ENCODE results near the gene PPP1R10.

The PPP1R10 gene

DNA sequence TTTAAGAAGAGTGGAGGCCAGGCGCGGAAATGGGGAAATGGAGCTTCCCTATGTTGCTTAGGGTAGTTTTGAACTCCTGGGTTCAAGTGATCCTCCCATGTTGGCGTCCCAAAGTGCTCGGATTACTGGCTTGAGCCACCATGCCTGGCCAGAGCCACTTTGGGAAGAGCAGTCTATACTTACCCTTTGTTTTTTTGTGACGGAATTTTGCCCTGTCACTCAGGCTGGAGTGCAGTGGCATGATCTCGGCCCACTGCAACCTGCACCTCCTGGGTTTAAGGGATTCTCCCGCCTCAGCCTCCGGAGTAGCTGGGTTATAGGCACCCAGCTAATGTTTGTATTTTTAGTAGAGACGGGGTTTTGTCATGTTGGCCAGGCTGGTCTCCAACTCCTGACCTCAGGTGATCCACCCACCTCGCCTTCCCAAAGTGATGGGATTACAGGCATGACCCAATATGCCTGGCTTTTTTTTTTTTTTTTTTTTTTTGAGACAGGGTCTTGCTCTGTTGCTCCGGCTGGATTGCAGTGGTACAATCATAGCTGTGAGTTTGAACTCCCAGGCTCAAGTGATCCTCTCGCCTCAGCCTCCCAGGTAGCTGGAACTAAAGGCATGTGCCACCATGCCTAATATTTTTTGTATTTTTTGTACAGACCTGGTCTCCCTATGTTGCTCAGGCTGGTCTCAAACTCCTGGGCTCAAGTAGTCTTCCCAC lies 18.0 kb downstream of the PPP1R10 start:
- DNase-seq (ENCODE audit: low spot score) = no peak

DNA sequence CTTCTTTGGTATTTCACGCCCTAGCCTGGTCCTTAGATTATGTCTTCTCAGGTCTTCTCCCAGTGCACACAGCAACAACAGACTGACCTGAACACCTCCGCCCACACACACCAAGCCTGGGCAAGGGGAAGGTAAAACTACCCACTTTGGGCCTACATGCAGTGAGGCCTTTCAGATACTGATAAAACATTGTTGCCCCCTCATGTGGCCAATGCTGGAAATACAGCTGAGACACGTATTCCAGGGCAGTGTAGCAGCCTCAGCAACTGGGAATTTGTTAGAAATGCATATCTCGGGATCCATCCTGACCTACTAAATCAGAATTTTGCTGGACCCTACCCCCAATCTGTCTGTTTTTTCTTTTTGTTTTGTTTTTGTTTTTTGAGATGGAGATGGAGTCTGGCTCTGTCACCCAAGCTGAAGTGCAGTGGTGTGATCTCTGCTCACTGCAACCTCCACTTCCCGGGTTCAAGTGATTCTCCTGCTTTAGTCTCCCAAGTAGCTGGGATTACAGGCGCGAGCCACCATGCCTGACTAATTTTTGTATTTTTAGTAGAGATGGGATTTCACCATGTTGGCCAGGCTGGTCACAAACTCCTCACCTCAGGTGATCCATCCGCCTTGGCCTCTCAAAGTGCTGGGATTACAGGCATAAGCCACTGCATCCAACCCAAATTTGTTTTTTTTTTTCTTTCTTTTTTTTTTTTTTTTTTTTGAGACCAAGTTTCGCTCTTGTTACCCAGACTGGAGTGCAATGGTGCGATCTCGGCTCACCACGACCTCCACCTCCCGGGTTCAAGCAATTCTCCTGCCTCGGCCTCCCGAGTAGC lies 19.5 kb downstream of the PPP1R10 start:
- DNase-seq (ENCODE audit: low spot score) = peak; percentile 84

DNA sequence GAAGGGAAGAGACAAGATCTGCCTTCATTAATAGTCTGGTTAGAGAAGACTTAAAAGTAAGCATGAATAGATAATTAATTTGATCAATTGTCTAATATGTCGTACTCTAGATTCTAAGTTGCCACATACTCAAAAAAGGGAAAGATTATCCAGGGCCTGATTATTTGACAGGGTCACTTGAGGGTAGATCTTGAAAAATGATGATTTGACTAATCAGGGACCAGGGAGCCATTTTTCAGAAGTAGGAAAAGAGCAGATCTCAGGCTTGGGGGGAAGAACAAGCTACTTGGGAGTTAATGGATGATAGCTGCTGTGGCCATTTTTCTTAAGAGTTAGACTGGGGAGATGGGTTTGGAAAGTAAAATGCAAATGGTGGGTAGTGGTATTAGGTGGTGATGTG lies 24.8 kb downstream of the PPP1R10 start:
- no peak for DNase-seq (ENCODE audit: low spot score)

DNA sequence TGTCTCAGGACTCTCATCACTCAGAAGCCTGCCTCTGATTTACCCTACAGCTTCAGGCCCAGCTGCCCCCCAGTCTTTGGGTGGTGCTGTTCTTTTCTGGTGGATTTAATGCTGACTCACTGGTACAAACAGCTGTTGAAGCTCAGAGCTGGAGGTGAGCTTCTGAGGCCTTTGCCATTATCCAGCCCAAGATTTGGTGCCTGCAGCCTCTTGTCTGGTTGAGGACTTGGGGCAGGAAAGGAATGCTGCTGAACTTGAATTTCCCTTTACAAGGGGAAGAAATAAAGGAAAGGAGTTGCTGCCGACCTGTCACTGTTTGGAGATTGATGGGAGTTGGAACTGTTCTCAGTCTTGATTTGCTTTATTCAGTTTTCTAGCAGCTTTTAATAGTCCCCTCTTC lies 26.0 kb downstream of the PPP1R10 start:
- peak; percentile 43 for DNase-seq (ENCODE audit: low spot score)

DNA sequence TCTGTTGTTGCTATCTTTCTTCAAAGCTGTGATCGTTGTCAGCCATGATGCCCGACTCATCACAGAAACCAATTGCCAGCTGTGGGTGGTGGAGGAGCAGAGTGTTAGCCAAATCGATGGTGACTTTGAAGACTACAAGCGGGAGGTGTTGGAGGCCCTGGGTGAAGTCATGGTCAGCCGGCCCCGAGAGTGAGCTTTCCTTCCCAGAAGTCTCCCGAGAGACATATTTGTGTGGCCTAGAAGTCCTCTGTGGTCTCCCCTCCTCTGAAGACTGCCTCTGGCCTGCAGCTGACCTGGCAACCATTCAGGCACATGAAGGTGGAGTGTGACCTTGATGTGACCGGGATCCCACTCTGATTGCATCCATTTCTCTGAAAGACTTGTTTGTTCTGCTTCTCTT lies 26.5 kb downstream of the PPP1R10 start:
- no peak for DNase-seq (ENCODE audit: low spot score)

DNA sequence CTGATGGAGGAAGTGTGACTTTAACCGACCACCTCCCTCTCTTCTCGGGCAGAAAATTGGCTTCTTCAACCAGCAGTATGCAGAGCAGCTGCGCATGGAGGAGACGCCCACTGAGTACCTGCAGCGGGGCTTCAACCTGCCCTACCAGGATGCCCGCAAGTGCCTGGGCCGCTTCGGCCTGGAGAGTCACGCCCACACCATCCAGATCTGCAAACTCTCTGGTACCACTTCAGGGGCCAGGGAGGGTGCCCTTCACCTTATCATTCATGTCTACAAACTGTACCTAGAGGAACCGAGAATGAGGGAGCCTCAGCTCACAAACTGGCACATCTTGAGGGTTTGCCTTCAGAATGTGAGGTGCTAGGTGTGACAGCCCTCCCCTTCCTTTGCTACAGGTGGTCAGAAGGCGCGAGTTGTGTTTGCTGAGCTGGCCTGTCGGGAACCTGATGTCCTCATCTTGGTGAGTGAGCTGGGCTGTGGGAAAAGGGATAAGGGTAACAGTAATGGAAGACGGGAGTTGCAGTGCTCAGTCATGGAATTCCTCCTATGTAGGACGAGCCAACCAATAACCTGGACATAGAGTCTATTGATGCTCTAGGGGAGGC lies 27.2 kb downstream of the PPP1R10 start:
- DNase-seq (ENCODE audit: low spot score) = no peak

DNA sequence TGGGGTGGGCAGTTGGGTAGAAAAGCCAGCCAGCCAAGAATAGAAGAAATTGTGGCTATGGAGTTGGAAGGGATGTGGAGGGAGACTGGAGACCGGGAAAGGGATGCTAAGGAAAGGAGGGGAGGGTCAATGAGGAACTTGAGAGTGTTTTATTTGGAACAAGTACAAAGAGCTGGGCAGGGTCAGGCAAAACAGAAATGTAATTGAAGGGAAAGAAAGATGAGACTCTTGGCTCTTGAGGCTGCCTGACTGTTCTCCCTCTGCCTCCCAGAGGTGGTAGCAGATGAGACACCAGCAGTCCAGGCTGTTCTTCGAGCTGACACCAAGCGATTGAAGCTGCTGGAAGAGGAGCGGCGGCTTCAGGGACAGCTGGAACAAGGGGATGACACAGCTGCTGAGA lies 33.1 kb downstream of the PPP1R10 start:
- DNase-seq (ENCODE audit: low spot score) = no peak

DNA sequence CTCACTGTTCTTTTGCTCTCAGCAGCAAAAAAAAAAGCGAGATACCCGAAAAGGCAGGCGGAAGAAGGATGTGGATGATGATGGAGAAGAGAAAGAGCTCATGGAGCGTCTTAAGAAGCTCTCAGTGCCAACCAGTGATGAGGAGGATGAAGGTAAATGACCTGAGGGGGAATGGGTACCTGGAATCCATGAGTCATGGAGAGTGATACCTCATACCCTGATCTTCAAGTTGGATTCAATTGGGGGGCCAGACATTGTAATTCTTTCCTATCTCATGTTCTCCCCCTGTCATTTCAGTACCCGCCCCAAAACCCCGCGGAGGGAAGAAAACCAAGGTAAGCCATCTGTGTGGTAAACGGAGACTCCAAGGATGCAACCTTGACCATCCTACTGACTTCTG lies 39.0 kb downstream of the PPP1R10 start:
- DNase-seq (ENCODE audit: low spot score) = no peak

DNA sequence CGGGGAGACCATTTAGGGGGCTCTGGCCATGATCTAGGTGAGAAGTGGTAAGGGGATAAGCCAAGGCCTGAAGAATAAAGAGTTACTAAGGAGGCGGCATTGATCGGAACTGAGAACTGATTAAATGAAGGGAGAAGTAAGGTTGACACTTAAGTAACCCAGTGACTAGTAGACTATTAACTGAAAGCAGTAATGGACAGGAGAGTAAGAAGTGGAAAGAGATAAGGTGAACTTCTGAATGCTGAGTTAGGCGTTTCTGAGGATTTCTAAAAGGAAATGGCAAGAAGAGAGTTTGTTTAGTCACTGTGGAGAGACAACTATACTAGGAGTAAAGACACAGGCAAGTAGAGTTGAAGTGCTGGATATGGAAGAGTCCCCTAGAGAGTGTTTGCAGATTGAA lies 43.9 kb downstream of the PPP1R10 start:
- DNase-seq (ENCODE audit: low spot score) = no peak

DNA sequence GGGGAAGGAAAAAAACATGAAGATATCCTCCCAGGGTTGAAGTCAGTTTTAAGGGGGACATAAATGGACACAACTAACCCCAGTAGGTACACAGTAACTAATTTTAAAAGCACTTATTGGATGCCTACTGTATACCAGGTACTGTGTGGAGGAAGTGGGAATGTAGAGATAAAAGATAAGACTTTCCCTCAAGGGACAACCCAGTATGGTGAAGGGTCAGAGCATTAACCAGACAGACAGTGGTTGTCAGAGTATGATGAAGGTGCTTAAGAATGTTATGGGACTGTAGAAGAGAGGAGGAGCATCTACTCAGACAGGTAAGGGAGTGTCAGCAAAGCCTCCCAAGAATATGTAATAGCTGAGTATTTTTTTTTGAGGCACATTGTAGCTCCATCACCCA lies 44.9 kb downstream of the PPP1R10 start:
- DNase-seq (ENCODE audit: low spot score) = no peak

DNA sequence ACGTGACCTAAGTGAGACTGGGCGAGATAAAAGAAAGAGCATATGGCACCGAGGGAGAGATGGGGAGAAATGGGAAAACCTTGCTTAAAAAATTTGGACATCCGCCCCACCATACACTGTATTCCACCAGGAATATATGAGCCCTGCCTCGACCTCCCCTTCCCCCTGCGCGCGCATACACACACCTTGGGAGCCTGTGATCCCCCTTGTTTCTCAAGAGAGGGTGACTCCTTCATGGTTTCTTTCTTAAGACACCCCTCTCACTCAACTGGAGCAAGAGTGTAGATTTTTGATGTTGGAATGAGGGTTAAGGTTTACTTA lies 45.3 kb downstream of the PPP1R10 start:
- DNase-seq (ENCODE audit: low spot score) = peak; percentile 21

DNA sequence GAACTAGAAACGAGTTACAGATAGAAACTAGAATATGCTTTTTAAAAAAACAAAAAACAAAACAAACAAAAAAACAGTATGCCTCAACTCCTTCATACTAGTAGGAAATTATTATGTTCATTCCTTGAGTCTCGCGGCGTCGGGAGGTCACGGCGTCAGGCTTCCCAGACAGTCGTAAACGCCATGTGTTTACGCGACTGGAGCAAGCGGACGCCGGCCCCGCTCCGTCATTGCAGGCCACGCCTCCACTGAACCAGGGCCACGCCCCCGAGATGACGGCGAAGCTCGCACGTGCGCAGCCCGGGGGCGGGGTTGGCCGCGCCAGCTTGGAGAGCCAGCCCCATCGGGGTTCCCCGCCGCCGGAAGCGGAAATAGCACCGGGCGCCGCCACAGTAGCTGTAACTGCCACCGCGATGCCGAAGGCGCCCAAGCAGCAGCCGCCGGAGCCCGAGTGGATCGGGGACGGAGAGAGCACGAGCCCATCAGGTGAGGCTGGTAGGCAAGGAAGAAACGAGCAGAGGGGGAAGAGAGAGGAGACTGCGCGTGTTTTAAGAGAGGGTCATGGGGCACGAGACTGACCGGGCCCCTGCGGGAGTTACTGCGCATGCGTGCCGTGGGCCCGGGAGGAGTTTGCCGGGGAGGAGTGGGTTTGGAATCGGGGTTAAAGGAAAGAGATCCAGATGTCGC lies 45.8 kb downstream of the PPP1R10 start, which contains the start of gene ABCF1:
Gene ABCF1, plus strand, starts transcription at position 368 of the 687 bp plus-strand sequence. Its CDS starts 46 bp downstream, at position 414.
- peak; percentile 99 for DNase-seq (ENCODE audit: low spot score)

DNA sequence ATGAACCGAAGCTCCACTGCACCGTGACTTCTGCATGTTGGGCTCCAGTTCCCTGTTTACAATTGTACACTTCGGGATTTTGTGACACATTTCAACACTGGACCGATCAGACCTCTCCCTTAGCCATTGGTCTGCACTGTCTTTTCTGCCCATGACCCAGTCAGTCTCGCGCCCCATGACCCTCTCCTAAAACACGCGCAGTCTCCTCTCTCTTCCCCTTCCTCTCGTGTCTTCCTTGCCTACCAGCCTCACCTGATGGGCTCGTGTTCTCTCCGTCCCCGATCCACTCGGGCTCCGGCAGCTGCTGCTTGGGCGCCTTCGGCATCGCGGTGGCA lies 46.3 kb downstream of the PPP1R10 start:
- DNase-seq (ENCODE audit: low spot score) = no peak

DNA sequence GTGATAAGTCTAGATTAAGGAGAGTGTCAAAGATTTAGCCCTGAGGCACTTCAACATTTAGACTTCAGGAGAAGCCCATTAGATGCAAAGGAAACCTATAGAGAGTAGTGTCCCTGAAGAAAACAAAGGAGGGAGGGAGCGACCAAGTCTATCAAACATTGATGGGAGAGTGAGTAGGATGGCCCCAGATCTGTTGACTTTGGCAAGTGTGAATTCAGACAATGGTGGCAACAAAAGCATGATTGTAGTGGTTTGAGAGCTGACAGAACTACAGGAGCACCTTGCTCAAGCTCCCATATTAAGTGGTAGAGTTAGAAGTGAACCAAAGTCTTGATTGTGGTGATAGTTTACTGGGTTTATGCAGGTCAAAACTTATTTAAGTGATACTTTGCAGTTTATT lies 46.8 kb downstream of the PPP1R10 start:
- DNase-seq (ENCODE audit: low spot score) = no peak

DNA sequence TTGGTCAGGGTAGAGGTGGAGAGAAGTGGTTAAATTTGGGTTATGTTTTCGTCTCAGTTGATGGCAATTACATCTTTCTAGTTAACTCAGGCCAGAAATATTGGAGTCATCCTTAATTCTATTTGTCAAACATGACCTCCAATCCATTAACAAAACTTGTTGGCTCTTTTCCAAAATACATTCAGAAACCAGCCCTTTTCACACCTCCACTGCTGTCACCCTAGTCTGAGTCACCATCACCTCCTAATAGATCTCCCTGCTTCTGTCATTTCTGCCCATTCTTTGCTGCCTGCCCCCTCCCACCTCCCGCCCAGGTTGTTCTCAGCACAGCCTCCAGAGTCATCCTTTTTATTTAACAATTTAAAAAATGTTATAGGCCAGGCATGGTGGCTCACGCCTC lies 48.8 kb downstream of the PPP1R10 start:
- no peak for DNase-seq (ENCODE audit: low spot score)

DNA sequence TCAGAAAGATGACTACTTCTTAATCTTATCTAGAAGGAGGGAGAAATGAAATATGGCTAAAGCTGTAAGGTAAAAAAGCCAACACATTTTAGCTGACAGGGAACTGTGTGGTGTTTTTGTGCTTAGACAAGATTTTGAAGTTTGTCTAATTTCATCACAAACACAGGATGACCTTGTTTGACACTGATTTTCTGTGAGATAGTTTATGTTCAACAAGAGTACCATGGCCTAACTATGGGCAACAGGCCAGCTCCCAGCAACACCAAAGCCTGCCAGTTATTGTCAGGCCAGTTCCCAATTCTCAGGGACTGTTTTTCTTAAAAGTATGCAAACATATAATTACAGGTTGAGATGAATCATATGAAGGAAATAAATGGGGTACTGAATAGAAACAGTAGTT lies 51.3 kb downstream of the PPP1R10 start:
- DNase-seq (ENCODE audit: low spot score) = no peak

DNA sequence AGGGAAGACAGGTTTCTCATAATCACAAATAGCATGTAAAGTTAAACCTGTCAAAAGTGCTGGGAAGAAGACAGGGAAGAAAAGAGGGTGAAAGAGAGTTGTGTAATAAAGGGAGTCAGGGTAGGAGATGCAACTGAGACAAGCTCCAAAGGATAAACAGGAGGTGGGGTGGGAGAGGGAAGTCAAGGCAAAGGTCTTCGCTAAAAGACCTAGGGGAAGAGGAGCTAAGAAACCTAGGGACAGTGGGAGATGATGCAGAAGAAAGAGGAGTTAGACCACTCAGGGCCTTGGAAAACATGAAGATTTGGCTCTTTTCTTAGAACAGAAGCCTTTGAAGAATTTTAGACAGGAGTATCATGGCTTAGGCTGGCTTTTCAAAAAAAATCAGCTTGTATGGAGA lies 52.9 kb downstream of the PPP1R10 start:
- no peak for DNase-seq (ENCODE audit: low spot score)

DNA sequence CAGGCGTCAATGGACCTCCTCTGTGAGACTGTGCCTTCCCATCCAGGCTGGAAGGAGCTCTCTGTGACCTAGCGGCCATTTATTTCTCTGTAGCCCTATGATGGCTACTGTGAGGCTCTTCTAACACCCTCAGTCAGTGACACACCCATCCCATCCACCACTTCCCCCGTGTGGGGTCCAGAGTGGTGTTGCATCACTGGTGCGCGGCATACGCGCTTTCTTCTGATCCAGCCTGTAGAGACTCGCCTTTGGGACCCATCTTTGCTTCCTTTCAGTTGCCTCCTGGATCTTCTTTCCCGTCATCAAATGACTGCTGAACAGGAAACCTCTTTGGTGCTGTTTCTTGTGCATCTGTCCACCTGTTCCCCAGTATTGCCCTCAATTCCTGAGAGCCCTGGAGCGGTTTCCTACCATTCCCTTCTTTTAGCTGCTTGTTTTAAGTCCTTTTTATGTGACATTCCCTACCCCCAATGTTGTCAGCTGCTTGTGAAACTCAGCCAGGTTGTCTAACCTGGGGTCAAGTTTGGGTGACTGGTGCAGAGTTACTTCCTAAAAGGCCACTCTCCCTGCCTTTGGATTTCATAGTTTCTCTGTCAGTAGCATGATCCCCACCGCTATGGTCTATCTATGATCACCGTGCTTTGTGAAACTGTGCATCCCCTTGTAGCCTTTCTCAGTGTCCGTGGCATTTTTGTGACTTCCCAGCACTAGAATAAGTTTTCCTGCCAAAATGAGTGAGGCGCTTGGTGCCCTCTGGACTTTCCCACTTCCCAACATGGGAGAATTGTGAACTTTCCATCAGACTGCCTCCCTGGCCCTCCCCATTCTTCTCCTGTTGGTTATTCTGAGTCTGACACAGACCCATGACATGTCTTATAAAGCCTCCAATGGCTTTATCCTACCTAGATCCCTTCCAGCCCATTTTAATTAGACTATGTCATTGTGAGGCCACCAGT lies 54.3 kb downstream of the PPP1R10 start:
- DNase-seq (ENCODE audit: low spot score) = no peak

DNA sequence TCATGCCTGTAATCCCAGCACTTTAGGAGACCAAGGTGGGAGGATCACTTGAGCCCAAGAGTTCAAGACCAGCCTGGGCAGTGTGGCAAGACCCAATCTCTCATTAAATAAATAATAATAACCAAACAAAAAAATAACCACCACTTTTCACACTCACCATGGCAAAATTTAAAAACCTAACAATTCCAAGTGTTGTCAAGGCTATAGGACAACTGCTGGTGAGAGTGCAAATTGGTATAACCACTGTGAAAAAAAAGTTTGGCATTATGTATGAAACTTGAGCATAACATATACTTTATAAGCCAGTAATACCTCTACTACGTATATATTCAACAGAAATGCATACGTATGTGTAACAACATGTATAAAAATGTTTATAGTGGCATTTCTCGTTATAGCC lies 56.1 kb downstream of the PPP1R10 start:
- no peak for DNase-seq (ENCODE audit: low spot score)

DNA sequence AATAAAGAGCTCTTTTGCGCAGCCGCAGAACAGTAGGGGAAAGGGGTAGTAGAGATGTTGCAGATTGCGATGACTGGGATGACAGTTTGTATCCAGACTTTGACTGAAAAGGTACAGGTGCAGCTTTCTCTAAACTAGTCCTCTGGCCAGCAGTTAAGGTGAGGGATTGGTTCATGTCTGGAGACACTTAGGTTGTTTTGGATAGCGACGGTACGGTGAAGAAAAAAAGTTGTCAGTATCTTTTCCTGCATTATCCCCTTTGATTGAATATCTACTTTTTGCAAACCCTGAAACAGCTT lies 59.4 kb downstream of the PPP1R10 start:
- no peak for DNase-seq (ENCODE audit: low spot score)

DNA sequence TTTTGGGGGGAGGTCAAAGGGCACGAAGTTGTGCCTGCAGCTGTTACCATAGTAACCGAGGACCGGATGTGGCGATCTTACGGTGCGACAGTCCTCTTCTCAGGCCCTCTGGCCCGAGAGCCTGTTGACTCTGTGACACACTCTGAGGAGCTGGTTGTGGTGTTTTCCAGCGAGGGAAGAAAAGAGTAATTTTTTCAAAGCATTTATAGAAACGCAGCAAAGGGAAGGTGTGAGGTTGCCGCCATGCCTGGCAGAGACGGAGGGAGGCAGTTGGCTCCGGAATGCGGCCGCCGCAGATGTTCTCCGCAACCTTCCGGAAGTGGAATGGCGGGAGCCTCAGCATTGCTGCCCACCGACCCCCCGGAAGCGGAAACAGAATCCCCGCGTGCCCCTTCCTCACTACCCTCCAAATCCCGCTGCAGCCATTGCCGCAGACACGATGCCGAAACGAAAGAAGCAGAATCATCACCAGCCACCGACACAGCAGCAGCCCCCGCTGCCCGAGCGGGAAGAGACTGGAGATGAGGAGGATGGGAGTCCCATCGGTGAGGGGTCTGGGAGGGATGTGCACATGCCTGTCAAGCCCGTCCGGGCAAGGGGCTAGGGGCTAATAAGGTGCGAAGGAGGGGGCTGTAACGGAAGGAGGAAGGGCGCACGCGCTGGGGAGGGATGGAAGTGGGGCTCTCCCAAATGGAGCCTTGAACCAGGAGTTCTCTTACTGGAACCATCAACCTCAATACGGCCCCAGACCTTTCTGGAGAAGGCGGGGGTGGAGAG lies 59.9 kb downstream of the PPP1R10 start, which contains the start of gene PRR3:
Gene PRR3, plus strand, starts transcription at position 390 of the 777 bp plus-strand sequence. Its CDS starts 50 bp downstream, at position 440.
- DNase-seq (ENCODE audit: low spot score) = peak; percentile 80

Measured in iPS-NIHi11 (cell line).